Right lobe of liver (tissue), 4 donors: Measurements from ENCODE around the gene PLCL2.

Experiments used
- POLR2A ChIP-seq: fragments of 450-650 bp; IDR thresholded peaks from one replicate; pipeline ENCODE4 v1.6.1; 2017; ENCODE audit warnings: antibody characterized with exemption, mild to moderate bottlenecking
- TF ChIP-seq, protein P1 (sequence below), 4 donors: fragments of 200-600 bp in 3 of 4; fragments of 450-650 bp in 1 of 4; IDR thresholded peaks; one replicate each; pipeline versions ENCODE4 v1.5.1 to v1.8.0; 2016 to 2022; ENCODE audit warnings: antibody characterized with exemption in 4 of 4, mild to moderate bottlenecking in 2 of 4
- donor health status: DM: no; HTN: no; CAD: no.
- donor health status: DM: no; HTN: no; CAD: no.
- donor health status: DM: no; HTN: yes; CAD: no.

DNA sequence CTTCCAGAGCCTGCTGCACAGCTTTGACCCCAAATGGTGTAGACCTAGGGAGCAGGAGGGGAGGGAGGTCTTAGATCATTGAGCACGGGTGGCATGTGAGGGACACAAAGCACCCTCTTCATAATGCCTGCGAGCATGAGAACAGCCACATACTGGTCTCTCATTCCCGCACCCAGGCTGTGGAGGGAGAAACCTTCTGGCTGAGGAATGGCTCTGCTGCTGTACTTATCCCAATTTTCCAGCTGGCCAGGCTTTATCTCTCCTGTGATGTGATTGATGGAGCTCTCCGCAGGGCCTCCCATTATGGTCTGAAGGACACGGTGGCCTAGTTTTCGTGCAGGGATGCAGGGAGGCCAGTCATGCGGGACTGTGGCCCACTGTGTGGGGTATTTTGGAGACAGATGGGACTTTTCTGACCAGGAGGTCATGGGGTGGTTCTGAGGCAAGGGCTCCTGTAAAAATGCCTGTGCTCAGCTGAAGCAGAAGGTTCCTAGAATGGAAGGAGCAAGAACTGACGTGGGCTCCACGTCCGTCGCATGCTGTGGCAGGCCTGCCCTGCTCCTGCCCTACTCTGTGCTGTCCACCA is 251.5 kb downstream of the PLCL2 start:
- TF ChIP-seq, protein P1, sequence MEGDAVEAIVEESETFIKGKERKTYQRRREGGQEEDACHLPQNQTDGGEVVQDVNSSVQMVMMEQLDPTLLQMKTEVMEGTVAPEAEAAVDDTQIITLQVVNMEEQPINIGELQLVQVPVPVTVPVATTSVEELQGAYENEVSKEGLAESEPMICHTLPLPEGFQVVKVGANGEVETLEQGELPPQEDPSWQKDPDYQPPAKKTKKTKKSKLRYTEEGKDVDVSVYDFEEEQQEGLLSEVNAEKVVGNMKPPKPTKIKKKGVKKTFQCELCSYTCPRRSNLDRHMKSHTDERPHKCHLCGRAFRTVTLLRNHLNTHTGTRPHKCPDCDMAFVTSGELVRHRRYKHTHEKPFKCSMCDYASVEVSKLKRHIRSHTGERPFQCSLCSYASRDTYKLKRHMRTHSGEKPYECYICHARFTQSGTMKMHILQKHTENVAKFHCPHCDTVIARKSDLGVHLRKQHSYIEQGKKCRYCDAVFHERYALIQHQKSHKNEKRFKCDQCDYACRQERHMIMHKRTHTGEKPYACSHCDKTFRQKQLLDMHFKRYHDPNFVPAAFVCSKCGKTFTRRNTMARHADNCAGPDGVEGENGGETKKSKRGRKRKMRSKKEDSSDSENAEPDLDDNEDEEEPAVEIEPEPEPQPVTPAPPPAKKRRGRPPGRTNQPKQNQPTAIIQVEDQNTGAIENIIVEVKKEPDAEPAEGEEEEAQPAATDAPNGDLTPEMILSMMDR (IDR thresholded peaks at IDR 0.05) = no peak
- no peak for TF ChIP-seq POLR2A
